DMS114 treated with DMSO at 0.1 percent for 48 hours (cell line): Measurements from ENCODE around the gene SLCO2B1.

Experiments
- DNase-seq: peaks from one replicate; lab custom pipeline; 2025; ENCODE audit not compliant: unreplicated experiment; lab: John Stamatoyannopoulos, UW

Gene SLCO2B1

GRCh38 chr11:75193271-75193670 lies 42.4 kb downstream of the SLCO2B1 start:
- no peak for DNase-seq

GRCh38 chr11:75193711-75194110 lies 42.8 kb downstream of the SLCO2B1 start:
- no peak for DNase-seq

GRCh38 chr11:75194147-75194546 lies 43.2 kb downstream of the SLCO2B1 start:
- DNase-seq: no peak

GRCh38 chr11:75195167-75195962 lies 44.5 kb downstream of the SLCO2B1 start:
- DNase-seq: no peak

- no peak for DNase-seq
These were observed 45.5 kb downstream of the SLCO2B1 start for GRCh38 chr11:75196426-75196825.

DNA sequence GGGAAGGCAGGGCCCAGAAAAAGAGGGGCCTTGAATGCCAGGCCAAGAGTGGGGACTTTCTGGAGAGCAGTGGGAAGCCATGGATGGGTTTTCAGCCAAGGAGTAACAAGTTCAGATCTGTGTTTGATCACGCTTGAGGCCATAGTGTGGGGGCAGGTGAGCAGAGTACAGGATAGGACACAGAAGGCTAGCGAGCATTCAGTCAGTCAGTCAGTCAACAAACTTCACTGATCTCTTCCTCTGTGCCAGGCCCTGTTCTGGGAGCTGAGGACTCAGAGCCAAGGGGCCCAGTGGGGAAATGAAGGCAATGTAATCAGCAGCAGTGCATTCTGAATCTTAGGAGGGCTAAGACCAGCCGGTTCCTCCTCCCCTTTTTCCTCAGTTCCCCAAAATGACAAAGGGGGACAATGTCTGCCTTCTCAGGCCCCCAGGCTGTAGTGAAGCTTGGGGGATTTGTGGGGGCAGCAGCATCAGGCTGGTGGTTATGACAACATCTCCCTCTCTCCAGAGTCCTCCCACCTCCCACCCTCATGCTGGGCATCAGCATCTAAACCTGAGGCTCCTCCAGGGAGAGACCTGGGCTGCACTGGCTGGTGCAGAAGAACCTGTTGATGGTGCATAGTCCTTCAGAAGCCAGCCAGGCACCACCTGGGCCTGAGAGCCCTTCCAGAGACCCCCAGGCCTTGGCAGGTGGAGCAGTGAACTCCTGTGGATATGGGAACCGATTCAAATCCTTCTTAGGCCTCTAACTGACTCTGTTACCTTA lies 46.8 kb downstream of the SLCO2B1 start:
- DNase-seq: no peak

GRCh38 chr11:75198278-75198973 lies 47.5 kb downstream of the SLCO2B1 start:
- DNase-seq: no peak

- DNase-seq: no peak
These were observed 48.6 kb downstream of the SLCO2B1 start for GRCh38 chr11:75199412-75199955.

DNA sequence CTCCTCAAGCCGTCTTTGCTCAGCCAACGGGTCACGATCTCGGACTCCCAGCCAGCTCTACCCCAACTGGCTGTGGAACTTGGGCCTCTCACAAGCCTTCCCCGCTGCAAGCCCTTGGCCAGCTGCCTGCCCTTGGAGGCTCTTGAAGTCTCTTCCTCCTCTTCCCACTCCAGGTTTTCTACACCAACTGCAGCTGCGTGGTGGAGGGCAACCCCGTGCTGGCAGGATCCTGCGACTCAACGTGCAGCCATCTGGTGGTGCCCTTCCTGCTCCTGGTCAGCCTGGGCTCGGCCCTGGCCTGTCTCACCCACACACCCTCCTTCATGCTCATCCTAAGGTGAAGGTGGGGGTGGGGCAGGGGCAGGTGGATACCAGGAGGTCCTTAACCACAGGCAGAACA lies 49.1 kb downstream of the SLCO2B1 start:
- DNase-seq: no peak

- no peak for DNase-seq
These were observed 49.6 kb downstream of the SLCO2B1 start for GRCh38 chr11:75200531-75200930.

GRCh38 chr11:75201771-75202170 lies 50.9 kb downstream of the SLCO2B1 start:
- no peak for DNase-seq

DNA sequence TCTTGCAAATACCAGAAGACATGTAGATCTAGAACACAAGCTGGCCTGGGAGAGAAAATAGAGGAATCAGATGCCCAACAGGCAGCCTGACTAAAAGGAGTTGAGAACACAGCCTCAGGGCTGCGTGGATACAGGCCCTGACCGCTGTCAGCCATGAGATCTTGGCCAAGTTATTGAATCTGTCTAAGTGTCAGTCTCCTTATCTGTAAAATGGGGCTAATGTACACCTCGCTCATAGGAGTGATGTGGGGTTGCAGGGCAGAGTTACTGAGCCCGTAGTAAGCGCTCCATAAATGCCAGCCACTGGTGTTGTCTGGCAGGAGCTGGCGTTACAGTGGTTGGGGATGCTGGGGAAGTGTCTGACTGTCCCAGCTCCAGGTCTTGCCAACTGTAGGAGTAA lies 51.3 kb downstream of the SLCO2B1 start:
- no peak for DNase-seq

DNA sequence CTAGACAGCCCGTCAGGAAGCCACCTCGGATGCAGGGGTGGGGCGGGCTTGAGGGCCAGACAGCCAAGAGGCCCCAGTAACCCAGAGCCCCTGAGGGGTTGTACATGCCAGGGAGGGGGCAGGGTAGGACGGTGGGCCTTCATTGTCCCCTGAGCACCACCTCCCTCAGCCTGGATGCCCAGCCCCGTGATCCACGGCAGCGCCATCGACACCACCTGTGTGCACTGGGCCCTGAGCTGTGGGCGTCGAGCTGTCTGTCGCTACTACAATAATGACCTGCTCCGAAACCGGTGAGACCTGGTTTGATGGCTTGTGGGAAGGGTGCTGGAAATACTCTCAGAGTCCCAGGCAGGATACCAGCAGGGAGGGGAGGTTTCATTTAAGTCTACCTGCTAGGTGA lies 52.2 kb downstream of the SLCO2B1 start:
- DNase-seq: no peak

DNA sequence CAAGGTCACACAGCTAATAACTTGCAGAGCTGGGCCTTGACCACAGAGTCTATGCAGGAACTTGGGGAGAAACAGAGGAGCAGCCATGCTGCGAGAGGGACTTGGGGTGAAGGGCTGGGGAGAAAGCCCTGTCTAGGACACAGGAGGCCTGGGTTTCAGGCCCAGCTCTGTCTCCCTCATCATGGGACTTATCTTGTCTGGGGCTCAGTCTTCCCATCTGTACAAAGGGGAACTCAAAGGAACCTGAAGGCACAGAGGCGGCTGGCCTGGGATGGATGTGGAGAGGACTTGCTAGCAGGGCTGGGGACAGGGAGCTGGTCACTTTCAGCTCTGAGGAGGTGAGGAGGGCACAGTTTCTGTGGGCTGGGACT lies 52.7 kb downstream of the SLCO2B1 start:
- no peak for DNase-seq

DNA sequence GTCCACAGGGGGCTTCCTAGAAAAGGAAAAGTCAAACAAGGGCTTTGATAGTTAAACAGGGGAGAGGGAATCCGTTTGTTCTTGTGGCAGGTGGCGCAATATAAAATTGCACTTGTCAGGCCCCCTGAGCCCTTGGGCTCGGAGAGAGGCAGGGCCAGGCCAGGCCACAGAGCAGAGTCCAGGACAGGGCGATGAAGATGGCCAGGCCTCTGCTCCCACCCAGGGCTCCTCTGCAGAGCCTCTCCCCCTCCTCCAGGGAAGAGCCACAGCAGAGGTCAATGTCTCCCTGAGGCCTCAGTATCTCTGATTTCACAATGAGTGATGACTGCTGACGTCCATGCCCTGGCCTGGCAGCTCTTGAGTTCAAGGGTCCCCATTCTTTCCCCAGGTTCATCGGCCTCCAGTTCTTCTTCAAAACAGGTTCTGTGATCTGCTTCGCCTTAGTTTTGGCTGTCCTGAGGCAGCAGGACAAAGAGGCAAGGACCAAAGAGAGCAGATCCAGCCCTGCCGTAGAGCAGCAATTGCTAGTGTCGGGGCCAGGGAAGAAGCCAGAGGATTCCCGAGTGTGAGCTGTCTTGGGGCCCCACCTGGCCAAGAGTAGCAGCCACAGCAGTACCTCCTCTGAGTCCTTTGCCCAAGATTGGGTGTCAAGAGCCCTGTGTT lies 53.2 kb downstream of the SLCO2B1 start:
- DNase-seq: no peak

GRCh38 chr11:75204685-75205563 lies 54.0 kb downstream of the SLCO2B1 start:
- DNase-seq: peak; percentile 12

DNA sequence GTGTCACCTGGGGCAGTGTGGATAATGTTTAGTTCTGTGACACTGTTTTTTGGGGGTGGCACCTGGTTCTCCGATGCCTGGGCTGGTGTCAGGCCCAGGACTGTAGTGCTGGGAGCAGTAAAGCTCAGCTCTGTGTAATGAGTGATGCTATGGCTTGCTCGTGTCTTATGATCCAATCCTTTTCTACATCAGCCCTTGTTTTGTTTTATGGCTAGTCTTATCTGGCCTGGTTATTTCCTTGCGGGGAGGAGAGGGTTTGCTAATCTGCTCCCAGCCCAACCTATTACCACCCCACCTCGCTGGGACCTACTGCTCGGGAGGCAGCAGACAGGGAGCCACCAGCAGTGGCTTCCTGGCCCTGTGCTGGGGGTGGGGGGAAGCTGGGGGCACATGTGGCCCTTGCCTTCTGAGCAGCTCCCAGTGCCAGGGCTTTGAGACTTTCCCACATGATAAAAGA lies 54.7 kb downstream of the SLCO2B1 start:
- DNase-seq: no peak

GRCh38 chr11:75208446-75208845 lies 57.5 kb downstream of the SLCO2B1 start:
- no peak for DNase-seq

DNA sequence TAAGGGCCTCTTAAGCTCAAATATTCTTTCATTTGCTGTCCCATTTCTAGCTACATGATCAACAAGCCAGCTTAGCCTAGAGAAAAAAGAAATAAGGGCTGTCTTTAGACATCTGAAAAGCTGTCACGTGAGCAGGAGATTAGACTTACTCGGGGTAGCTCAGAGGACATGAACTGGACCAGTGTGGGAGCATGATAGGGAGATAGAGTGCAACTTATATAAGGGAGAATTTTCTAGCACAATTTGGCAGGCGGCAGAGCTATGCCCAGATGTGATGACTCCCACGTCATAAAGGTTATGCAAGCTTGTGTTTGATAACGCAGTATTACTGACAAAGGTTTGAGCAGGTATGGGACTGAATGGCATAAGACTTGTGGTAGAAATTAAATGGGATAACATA lies 61.5 kb downstream of the SLCO2B1 start:
- DNase-seq: no peak

DNA sequence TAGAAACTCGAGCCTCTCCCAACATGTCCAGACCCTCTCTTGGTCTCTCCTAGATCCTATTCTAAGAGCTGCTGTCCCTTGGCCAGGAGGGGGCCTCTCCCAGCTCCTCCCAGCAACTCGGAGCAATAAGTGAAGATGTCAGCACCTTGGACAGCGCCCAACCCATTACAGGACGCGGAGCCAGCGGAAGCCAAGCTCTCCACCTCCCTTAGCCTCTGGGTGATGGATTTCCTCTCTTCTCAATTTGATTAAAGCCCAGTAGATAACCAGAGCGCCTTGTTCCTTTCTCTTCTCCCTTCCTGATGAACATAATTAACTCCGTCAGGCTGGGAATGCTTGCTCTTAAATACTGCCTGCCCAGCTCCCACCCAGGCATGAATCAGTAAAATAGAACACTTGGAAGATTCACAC lies 63.5 kb downstream of the SLCO2B1 start:
- DNase-seq: peak; percentile 22
